GM19025 (cell line): ENCODE measurements around the gene PDXP.

Experiments
- ATAC-seq: cut with Tn5 transposase; IDR thresholded peaks from one replicate; pipeline ENCODE4 v1.9.1; 2021; ENCODE audit warnings: mild to moderate bottlenecking, low read depth, moderate library complexity; ENCODE audit not compliant: unreplicated experiment

The PDXP gene

DNA sequence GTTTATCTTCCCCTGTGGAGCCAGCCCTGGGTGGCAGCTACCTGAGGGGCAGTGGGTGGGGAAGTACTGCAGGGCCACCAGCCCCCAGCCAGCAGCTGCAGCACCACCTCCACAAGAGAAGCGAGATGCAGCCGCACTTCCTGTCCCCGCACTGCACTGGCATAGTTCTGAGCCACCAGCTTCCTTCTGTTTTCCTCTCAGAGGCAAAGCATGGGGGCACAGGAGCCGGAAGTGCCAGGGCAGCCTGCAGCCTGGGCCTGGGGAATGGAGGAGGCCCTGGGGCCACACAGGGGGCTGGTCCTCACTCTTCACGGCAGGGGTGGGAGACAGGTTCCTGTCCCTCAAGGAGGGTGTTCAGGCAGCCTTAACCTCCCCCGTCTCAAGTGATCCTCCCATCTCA is 31.0 kb upstream of the PDXP start:
- ATAC-seq = no peak

DNA sequence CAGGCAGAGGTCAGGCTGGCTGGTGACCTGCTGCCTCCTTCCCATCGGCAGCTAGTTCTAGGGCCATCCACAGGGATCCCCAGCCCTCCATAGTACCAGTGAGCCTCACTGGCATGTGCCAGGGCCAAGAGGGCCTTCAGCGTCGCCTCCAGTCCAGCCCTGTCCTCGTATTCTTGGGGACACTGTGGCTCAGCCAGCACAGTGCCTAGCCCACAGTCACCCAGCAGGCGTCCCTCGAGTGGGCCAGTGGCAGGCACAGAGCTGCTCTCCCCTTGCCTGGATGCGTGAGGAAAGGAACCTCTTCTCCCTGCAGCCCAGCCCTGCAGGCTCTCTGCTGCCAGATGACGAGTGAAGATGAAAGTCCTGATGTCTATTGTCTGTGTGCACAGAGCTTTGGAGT is 29.7 kb upstream of the PDXP start:
- no peak for ATAC-seq

DNA sequence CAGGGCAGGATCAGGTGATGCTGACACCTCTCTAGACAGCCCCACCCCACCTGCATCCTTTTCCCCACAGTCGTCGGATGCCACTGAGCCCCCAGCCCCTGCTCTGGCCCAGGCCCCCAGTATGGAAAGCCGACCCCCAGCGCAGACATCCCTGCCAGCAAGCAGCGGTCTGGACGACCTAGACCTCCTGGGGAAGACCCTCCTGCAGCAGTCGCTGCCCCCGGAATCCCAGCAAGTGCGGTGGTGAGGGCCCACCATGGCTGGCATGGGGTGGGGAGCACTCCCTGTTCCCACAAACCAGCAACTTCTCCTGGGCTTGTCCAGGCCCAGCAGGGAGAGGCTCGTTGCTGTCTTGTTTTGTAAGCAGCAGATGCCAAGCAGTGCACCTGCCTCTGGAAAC is 28.6 kb upstream of the PDXP start:
- ATAC-seq = no peak

DNA sequence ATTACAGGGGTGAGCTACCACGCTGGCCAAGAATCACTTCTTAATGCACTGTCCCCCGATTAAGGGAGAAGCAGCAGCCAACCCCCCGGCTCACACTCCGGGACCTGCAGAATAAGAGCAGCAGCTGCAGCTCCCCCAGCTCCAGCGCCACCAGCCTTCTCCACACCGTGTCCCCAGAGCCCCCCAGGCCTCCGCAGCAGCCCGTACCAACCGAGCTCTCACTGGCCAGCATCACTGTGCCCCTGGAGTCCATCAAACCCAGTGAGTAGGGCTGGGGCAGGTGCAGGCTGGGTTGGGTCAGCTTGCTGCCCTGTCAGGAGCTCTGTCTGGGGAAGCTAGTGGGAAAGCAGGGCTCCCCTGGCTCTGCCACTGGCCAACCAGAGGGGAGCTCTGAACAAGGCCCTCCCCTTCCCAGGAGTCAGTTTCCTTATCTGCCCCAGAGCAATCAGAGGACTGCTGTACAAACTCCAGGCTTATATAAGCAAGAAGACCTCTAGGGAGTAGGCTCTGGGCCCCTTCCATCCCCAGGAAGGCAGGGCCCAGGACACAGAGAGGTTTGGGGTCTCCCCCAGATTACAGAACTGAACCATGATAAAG is 27.6 kb upstream of the PDXP start:
- no peak for ATAC-seq

- ATAC-seq = no peak
These were observed 26.9 kb upstream of the PDXP start for GRCh38 chr22:37631448-37632173.

DNA sequence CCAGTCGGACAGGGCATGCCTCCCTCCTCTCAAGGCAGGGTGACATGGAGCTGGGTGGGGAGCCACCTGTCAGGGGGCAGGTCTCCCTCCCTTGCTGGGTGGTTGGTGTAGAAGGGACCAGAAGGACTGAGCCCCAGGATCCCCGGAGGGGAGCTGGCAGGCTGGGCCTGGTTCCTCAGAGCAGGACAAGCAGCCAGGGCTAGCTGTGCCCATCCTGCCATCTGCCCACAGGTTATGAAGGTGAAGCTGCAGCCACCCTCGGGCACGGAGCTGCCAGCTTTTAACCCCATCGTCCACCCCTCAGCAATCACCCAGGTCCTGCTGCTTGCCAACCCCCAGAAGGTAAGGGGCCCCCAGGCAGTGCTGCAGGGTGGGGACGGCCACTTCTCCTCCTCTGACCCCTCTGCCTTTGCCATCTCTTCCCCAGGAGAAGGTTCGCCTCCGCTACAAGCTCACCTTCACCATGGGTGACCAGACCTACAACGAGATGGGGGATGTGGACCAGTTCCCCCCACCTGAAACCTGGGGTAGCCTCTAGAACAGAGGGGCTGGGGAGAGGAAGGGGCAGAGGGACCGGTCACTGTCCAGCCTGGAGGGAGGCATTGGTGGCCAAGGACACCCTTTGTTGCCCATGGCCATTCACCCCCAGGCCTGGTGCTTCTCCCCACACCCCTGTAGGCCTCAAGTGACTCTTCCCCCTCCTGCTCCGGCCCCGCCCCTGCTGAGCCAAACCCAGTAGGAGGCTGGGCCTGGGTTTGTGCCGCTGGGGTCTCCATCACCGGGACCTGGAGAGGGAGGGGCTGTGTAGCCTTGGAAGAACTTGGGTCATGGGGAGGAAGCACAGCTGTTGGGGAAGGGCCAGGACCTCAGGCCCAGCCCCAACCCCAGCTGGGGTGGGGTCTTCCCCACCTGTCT is 26.1 kb upstream of the PDXP start:
- peak; percentile 5 for ATAC-seq

DNA sequence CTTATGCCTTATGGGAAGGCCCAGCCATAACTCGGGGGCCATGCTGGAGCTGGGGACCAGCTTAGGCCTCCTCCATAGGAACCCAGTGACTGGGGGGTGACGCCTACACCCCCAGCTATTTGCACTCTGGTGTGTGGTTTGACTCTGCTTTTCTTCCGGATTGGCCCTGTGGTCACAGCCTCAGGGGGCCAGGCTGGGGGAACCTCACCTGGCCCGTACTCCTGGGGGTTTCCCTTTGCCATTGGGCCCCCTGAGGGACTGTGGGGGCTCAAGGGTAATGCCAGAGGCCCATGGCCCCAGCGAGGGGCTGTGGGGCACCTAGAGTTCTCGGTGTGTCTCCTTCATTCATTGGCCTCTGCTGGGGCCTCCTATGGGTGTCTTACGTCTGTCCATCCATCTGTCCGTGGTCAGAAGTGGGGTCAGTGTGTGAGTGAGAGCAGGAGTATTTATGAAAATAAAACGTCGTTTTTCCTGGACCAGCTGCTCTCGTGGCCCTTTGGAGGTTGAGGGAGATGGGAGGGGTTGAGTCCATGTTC is 25.4 kb upstream of the PDXP start:
- peak; percentile 58 for ATAC-seq

DNA sequence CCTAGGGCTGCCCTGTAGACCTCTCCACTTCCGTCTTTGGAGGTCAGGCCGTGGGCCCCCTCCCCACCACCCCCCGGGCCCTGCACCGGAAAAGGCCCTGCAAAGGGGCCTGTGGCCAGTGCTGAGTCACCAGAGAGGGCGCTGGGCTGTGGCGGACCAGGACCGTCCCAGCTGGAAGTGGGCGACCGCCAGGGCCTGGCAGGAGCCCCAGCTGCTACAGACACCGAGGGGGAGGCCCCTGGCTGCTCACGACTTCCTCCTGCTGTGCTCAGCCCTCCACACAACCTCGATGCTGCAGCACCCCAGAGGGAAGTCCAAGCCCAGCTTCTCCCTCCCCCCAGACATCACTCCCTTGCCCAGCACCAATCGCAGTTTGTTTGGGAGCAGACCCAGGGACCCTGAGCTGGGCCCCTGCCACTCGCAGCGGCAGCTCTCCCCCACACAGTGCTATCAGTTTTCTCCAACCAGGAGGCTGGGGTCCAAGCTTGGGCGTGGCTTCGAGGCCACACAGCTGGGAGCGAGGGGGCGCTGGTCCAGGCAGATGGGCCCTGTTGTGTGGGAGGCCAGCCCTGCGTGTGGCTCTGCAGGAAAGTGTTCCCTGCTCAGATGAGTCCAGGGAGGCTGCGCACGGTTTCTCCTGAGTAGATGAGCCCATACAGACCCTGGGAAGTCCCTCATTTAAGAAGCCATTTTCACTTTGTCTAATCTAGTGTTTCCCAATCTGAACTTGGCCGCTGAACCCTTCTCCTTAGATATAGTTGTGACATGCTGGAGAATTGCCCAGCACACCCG is 24.7 kb upstream of the PDXP start:
- ATAC-seq = peak; percentile 50

DNA sequence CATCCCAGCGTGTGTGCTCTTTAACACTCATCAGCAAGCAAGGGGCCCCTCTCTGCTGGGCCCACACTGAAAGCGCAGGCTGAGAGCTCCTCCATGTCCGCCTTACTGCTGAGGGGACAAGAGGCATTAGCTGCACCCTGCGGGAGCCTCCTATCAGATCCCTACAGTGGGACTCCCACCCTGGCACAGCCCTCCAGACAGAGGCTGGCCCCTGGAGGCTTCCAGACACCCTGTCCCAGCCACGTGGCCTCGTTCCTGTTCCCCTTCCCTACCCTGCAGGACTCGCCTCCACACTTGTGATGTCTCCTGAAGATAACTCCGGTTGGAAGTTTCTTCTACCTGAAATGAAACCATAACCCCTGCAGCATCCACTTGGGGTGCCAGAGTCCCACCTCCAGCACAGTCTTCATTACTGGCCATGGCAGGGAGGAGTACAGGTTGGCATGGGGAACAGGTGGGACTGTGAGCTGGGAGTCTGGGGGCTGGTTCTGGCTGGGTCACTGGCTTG is 24.1 kb upstream of the PDXP start:
- ATAC-seq = no peak

- no peak for ATAC-seq
These were observed 23.4 kb upstream of the PDXP start for GRCh38 chr22:37635157-37635556.

DNA sequence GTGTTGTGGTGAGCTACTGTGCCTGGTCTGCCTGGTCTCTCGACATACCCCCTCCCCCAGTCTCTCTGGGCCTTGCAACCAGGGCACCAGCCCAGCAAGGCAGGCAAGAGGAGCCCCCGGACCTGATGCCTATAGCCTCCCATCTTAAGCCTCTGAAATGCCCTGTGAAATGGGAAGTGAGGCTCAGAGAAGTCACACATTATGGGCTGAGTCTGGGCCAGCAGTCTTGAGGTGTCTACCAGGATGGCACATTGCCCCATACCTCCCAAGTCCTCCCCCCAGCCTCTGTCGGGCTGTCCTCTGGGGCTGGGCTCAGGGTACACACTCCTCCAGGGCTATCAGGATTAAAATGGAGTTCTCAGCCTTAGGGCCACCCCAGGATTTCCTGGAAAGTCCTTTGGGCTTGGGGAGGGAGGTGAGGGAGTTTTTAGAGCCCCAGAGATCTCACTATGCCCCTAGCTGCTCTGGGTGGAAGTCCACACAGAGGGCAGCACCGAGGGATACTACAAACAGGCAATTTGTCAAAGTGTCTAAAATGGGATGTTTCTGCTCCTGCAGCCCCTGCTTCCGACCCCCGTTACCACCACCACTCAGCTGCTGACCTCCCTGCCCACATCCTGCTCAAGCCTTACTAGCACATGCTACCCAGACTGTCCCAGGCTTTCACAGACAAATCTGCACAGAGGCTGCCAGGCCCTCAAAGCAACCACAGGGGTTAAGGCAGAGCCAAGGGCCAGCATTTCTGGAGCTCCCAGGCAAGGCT is 22.2 kb upstream of the PDXP start:
- ATAC-seq = no peak

DNA sequence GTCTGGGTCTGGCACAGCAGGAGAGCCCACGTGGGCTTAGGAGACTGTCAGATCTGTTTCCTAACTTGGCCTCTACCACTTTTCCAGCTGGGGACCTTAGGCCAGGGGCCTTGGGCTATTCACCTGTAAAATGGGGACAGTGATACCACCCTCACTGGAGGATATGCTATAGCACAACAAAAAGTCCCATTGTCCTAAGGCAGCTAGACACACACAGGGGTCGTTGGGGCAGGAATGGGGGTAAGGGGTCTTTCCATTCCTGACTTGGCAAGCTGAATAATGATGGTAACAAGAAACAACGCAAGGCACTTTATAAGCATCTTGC is 21.6 kb upstream of the PDXP start:
- no peak for ATAC-seq

DNA sequence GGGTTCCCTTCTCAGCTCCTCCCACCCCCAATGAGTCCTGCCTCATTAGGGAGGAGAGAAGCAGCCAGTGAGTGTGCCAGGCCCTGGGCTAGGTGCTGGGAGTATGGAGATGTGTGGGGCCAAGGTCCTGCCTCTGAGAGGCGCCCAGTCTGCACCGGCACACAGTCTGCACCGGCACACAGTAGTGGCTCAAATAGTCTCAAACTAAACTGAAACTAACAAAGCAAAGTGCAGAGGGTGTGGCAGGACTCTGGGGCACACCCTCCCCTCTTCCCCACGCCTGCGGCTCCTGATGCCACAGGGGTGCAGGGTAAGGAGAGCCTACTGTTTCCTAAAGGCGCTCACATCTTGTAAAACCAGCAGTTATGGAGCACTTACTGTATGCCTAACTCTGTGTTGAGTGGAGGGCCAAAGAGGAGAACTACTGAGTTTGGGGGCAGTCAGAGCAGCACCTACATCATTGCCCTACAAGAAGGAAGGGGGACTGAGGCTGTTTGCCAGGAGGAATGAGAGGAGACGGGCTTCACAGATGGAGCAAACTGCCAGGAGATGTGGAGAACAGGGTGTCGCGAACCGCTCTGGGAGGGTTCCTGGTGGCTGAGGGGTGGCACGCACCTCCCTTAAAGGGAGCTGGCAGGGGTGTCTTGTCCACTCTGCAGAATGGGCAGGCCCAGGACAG is 20.0 kb upstream of the PDXP start:
- no peak for ATAC-seq

- no peak for ATAC-seq
These were observed 19.3 kb upstream of the PDXP start, which contains the start of gene SH3BP1 for GRCh38 chr22:37639070-37639760. TSS of gene SH3BP1 (plus strand) at chr22:37639669. CDS start at chr22:37639788, 119 bp downstream.

- ATAC-seq = no peak
These were observed 18.5 kb upstream of the PDXP start for GRCh38 chr22:37639771-37640590.

- ATAC-seq = no peak
These were observed 17.6 kb upstream of the PDXP start for GRCh38 chr22:37640591-37641560.
